ENCODE measurements around the gene SURF4. TPM values are rescaled to one million over a fixed set of nuclear protein-coding genes. Genes with fewer than 3 reads are reported as not detected.
A peak's percentile ranks its signal among the peaks of the same experiment; 100 is the strongest.

The SURF4 gene
- total RNA-seq, 4 donors from 2014 or later, result 84.2 to 114 (median 100) TPM

DNA sequence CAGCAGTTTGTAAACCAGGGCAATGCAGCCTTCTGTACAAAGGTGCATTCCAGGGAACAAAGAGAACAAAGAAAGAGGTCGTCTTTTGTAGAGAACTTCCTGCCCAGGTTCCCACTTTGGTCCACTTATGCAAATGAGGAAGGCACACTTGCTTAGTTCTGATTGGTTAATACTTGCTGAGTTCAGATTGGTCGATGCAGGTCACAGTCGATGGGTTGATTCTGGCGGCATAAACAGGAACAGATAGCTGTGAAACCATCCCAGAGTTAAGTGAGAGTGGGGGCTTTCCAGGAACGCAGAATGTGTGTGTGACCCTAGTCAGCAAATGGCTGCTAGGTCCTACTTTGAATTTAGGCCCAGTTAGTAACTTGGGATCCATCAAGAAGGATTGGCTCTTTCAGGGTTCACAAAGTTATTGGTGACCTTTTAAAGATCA lies 44.5 kb upstream of the SURF4 start:
- TF ChIP-seq, protein P1, sequence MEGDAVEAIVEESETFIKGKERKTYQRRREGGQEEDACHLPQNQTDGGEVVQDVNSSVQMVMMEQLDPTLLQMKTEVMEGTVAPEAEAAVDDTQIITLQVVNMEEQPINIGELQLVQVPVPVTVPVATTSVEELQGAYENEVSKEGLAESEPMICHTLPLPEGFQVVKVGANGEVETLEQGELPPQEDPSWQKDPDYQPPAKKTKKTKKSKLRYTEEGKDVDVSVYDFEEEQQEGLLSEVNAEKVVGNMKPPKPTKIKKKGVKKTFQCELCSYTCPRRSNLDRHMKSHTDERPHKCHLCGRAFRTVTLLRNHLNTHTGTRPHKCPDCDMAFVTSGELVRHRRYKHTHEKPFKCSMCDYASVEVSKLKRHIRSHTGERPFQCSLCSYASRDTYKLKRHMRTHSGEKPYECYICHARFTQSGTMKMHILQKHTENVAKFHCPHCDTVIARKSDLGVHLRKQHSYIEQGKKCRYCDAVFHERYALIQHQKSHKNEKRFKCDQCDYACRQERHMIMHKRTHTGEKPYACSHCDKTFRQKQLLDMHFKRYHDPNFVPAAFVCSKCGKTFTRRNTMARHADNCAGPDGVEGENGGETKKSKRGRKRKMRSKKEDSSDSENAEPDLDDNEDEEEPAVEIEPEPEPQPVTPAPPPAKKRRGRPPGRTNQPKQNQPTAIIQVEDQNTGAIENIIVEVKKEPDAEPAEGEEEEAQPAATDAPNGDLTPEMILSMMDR (IDR thresholded peaks at IDR 0.05), result no peak
- no peak for TF ChIP-seq POLR2A (IDR thresholded peaks at IDR 0.05)

DNA sequence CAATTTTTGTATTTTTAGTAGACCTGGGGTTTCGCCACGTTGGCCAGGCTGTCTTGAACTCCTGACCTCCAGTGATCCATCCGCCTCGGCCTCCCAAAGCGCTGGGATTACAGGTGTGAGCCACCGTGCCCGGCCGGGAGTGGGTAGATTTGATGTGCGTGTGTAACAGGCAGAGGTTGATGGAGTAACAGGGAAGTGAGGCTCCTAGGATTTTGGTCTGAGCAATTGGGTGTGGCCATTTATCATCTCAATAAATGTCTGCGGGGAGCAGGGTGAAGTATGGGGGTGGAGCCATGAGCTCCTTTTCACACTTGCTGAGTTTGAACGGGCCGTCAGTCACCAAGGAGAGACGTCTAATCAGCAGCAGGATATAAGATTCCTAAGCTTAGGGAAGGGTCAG lies 43.1 kb upstream of the SURF4 start:
- 65 to 67% methylated on average over 13 of the region's 13 CpGs for WGBS, 2 donors
- TF ChIP-seq, protein P1 (IDR thresholded peaks at IDR 0.05), result no peak
- no peak for TF ChIP-seq POLR2A (IDR thresholded peaks at IDR 0.05)
- intact Hi-C loops (cut with DNase I; ENCODE audit: low total_unique reads), result no loop called here
- no peak for DNase-seq (ENCODE audit: low spot score in 2 of 2)
- no peak overlapping the region for H3K4me3 ChIP-seq (ENCODE audit: low read depth, poor library complexity, severe bottlenecking)

More for the DNA sequence above, 44.5 kb upstream of the SURF4 start:
- WGBS, 2 donors, result 64 to 74% methylated on average over 5 of the region's 5 CpGs
- intact Hi-C loops (cut with DNase I; ENCODE audit: low total_unique reads), result no loop called here
- no peak overlapping the region for H3K4me3 ChIP-seq (ENCODE audit: low read depth, poor library complexity, severe bottlenecking)
- DNase-seq (ENCODE audit: low spot score in 2 of 2), result no peak

DNA sequence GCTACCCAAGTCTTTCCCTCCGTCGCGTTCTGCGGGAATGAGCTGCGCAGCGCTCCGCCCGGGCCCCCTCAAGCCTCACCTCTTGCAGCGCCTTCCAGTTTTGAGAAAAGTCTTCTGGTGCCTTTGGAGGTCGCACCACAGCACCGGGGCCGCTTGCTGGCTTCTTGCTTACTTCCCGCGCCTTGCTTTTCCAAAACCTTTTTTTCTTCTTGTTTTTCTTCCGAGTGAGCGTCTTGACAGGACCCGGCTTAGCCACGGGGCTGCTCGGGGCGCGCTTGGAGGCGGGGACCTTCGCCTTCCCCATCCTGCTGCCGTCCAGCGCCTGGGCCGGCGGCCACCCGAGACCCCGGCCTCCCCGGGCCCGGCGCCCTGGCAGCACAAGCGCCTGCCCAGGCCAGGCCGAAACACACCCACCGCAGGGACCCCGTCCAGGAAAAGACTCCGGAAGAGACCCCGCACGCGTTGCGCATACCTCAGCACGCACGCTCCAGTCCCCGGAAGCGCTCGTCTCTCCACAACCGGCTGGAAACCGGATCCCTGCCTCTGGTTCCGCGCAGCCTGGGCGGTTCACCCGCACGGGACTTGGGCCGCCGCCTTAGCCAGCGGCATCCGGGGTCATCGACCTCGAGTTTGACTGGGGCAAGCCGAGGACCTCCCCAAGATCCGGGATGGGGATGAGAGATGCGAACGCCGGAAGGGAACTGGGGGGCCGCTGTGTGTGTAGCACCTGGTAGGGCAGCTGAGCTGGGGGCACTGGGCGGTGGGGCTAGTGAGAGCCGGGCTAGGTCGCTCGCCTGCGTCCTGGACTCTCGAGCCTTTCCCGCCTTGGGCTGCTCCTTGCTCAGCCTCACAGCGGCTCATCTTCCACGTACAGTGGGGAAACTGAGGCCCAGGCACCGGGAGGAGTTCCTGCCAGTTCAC lies 41.9 kb upstream of the SURF4 start, which contains the start of gene REXO4:
REXO4 (minus strand) TSS at position 470 of the 921 bp plus-strand sequence; CDS start at position 304, 166 bp downstream.
- peak; percentile 64 to 96 for DNase-seq (ENCODE audit: low spot score in 2 of 2)
- intact Hi-C loops (cut with DNase I; ENCODE audit: low total_unique reads), result no loop called here
- H3K4me3 ChIP-seq (ENCODE audit: low read depth, poor library complexity, severe bottlenecking), result peak within 1 kb of the TSS; percentile 56
- TF ChIP-seq, protein P1 (IDR thresholded peaks at IDR 0.05), result no peak
- no peak for TF ChIP-seq POLR2A (IDR thresholded peaks at IDR 0.05)
- 1% methylated on average over 44 to 63 of the region's 75 CpGs for WGBS, 2 donors

DNA sequence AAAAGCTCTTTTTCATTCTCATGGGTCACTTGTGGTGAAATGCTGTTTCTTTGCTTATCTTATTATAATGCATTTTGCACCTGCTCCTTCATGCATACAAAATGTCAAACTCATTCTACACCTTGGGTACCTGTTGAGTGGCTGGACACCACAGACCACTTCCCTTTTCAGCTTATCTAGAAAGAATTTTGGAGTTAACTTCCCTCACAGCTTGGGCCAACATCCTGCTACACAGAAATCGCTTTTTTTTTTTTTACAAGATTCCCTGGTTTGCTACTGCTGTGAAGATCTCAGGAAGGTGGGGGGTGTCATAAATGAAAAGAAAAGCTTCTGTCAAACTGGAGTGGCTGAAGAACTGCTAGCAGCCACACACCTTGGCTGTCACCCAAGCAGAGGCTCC lies 39.3 kb upstream of the SURF4 start:
- DNase-seq (ENCODE audit: low spot score in 2 of 2), result no peak
- no peak overlapping the region for H3K4me3 ChIP-seq (ENCODE audit: low read depth, poor library complexity, severe bottlenecking)
- intact Hi-C loops (cut with DNase I; ENCODE audit: low total_unique reads), result no loop called here
- TF ChIP-seq POLR2A (IDR thresholded peaks at IDR 0.05), result no peak
- 71 to 82% methylated on average over 1 of the region's 1 CpG for WGBS, 2 donors

DNA sequence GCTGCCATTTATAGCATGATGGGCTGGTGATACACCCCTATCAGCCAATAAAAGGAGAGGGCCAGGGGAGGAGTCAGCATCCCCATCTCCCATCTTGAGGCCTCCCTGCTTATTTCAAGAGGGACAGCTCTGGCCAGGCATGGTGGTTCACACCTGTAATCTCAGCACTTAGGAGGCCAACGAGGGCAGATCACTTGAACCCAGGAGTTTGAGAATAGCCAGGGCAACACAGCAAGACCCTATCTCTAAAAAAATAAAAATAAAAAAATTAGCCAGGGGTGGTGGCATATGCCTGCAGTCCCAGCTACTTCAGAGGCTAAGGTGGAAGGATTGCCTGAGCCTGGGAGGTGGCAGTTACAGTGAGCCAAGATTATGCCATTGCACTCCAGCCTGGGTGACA lies 32.2 kb upstream of the SURF4 start:
- H3K4me3 ChIP-seq (ENCODE audit: low read depth, poor library complexity, severe bottlenecking), result no peak overlapping the region
- DNase-seq (ENCODE audit: low spot score in 2 of 2), result no peak
- intact Hi-C loops (cut with DNase I; ENCODE audit: low total_unique reads), result loop anchor here (5.0 kb wide), 1 partner anchor 79 kb away; no protein-coding TSS in a partner anchor
- TF ChIP-seq, protein P1 (IDR thresholded peaks at IDR 0.05), result no peak
- TF ChIP-seq POLR2A (IDR thresholded peaks at IDR 0.05), result no peak
- WGBS, 2 donors, result 88 to 90% methylated on average over 1 of the region's 1 CpG
